Measurements from ENCODE around the gene SCGB1A1. TPM values are rescaled to one million over a fixed set of nuclear protein-coding genes. Genes with fewer than 3 reads are reported as not detected.
"Not testable (repeated sequence)": the region's sequence is repeated elsewhere in the genome, so short reads cannot be mapped to it uniquely, and the experiment has no call there.

The SCGB1A1 gene
- total RNA-seq, 3 donors from 2014 or later, result not detected

GRCh38 chr11:62446091-62446490 is 27.3 kb downstream of the SCGB1A1 start:
- Histone ChIP-seq H3K36me3 (ENCODE audit: low read depth) (no peaks in the 10 kb centered on the region), H3K9me3 (no peaks in the 10 kb centered on the region), H3K4me3 (no peak overlapping the region), H3K4me1 (ENCODE audit: low read depth) (peaks cover 17% of the 10 kb centered on the region)
- TF ChIP-seq CTCF (IDR thresholded peaks at IDR 0.05), result no peak
- intact Hi-C loops (cut with DNase I, micrococcal nuclease), result no loop called here
- peak; percentile 77 for ATAC-seq
- DNase-seq, result peak in 2 of 3 donors; percentile 61 to 62

GRCh38 chr11:62449451-62449851 is 30.6 kb downstream of the SCGB1A1 start:
- ATAC-seq, result peak; percentile 73
- H3K36me3 ChIP-seq (ENCODE audit: low read depth), result no peaks in the 10 kb centered on the region
- H3K4me3 ChIP-seq, result no peak overlapping the region
- DNase-seq, result peak in 2 of 3 donors; percentile 41 to 64
- no peak for TF ChIP-seq CTCF (IDR thresholded peaks at IDR 0.05)
- H3K4me1 ChIP-seq (ENCODE audit: low read depth), result peaks cover 16% of the 10 kb centered on the region
- no peaks in the 10 kb centered on the region for H3K9me3 ChIP-seq
- intact Hi-C loops (cut with DNase I, micrococcal nuclease), result no loop called here

- DNase-seq; H3K9me3 ChIP-seq; intact Hi-C loops (cut with DNase I, micrococcal nuclease); H3K36me3 ChIP-seq (ENCODE audit: low read depth); H3K4me3 ChIP-seq; ATAC-seq: not testable (repeated sequence)
- peaks cover 11% of the 10 kb centered on the region for H3K4me1 ChIP-seq (ENCODE audit: low read depth)
Measured at GRCh38 chr11:62449912-62450311, 31.1 kb downstream of the SCGB1A1 start.

GRCh38 chr11:62450543-62451240 is 31.9 kb downstream of the SCGB1A1 start:
- no peak for DNase-seq
- no peak for ATAC-seq
- intact Hi-C loops (cut with DNase I, micrococcal nuclease), result no loop called here
- peaks cover 5% of the 10 kb centered on the region for H3K4me1 ChIP-seq (ENCODE audit: low read depth)
- H3K4me3 ChIP-seq, result no peak overlapping the region
- H3K9me3 ChIP-seq, result no peaks in the 10 kb centered on the region
- no peaks in the 10 kb centered on the region for H3K36me3 ChIP-seq (ENCODE audit: low read depth)
- TF ChIP-seq CTCF (IDR thresholded peaks at IDR 0.05), result no peak

- H3K4me1 ChIP-seq (ENCODE audit: low read depth), result no peaks in the 10 kb centered on the region
- H3K4me3 ChIP-seq, result no peak overlapping the region
- DNase-seq, result no peak
- H3K36me3 ChIP-seq (ENCODE audit: low read depth), result no peaks in the 10 kb centered on the region
- no peaks in the 10 kb centered on the region for H3K9me3 ChIP-seq
- no peak for TF ChIP-seq CTCF (IDR thresholded peaks at IDR 0.05)
- intact Hi-C loops (cut with DNase I, micrococcal nuclease), result no loop called here
- no peak for ATAC-seq
Measured at GRCh38 chr11:62451241-62451621, 32.4 kb downstream of the SCGB1A1 start.

- H3K9me3 ChIP-seq, result no peaks in the 10 kb centered on the region
- DNase-seq (no peak), ATAC-seq (no peak)
- no peak overlapping the region for H3K4me3 ChIP-seq
- no peaks in the 10 kb centered on the region for H3K36me3 ChIP-seq (ENCODE audit: low read depth)
- H3K4me1 ChIP-seq (ENCODE audit: low read depth), result no peaks in the 10 kb centered on the region
- intact Hi-C loops (cut with DNase I, micrococcal nuclease), result no loop called here
- no peak for TF ChIP-seq CTCF (IDR thresholded peaks at IDR 0.05)
Measured at GRCh38 chr11:62452261-62452660, 33.4 kb downstream of the SCGB1A1 start.
